GM12892 (cell line): ENCODE results near the gene MARCHF10.

ENCODE experiments used
- DNase-seq: peaks from one replicate; pipeline ENCODE4 v3.0.0; 2011; ENCODE audit not compliant: insufficient read length
- FAIRE-seq: peaks from 2 replicates; lab custom pipeline; 2011; peaks lifted over from hg19 to GRCh38; lab: Jason Lieb, UNC
- POLR2A ChIP-seq: IDR thresholded peaks from 2 replicates; pipeline ENCODE4 v1.6.1; 2011; ENCODE audit warnings: low read depth, low read length, control low read depth
- POLR2AphosphoS5 ChIP-seq: IDR thresholded peaks from 2 replicates; pipeline ENCODE4 v1.6.1; 2011; ENCODE audit warnings: low read depth, low read length, control low read depth
- TAF1 ChIP-seq: IDR thresholded peaks from 2 replicates; pipeline ENCODE4 v1.6.1; 2011; ENCODE audit warnings: low read depth, mild to moderate bottlenecking, control low read depth, low read length, borderline replicate concordance

The MARCHF10 gene

GRCh38 chr17:62716834-62717588, 91.1 kb downstream of the MARCHF10 start:
- no peak for DNase-seq

DNA sequence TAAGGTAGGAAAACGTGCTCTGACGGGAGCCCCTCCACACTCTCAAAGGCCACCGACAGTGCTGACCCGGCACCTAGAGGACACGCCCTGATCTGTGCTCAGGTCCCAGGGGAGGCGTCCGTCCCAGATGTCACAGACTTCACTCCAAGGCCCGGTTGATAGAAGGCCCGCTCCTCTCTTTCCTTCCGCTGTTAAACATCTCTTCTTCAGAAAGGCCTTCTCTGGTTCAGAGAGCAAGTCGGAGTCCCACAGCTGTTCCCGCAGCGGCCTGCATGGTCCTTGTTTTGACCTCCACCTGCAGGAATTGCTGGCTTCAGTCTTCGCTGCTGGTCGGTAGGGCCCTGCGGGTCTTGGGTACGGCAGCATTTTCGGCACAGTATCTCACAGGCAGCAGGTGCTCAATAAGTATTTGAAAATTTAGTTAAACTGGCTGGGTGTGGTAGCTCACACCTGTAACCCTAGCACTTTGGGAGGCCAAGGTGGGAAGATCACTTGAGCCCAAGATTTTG, 92.2 kb downstream of the MARCHF10 start:
- TF ChIP-seq POLR2A (no peak), POLR2AphosphoS5 (no peak), TAF1 (no peak)
- no peak for FAIRE-seq
- DNase-seq, result no peak

More at GRCh38 chr17:62716834-62717588, 91.1 kb downstream of the MARCHF10 start:
- TF ChIP-seq TAF1 (no peak), POLR2A (no peak), POLR2AphosphoS5 (no peak)
- FAIRE-seq, result no peak

DNA sequence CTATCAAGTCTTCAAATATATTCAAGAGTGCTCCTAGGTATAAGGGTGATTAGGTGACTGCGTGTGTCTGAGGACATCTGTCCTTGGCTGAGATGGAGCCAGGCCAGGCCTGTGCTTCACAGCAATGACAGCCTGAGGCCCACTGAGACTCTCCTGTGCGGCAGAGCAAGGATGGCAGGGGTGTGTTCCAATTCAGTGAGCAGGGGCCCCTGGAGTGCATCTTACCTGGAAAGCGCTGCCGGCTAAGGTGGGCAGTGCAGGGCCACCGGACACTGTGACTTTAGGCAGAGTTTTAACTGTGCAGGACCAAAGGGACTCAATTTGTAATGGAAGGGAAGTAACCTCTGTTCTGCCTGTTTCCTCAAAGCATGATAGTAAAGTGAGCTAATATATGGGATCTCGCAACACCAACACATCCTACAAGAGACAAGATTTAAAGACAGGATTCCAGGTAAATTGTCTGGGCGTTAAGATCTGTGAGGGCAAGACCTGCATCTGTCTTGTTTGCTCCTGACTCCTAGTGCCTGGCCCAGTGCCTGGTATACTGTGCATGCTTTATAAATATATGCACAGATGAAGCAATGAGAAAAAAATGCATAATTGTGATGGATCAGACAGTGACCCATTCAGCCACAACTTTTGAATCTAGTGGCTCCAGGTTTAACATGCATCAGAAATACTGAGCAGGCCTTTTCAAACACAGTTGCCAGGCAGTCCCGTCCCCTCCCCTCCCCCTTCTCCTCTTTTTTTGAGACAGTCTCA, 93.9 kb downstream of the MARCHF10 start:
- FAIRE-seq (no peak), DNase-seq (no peak)
- TF ChIP-seq TAF1 (no peak), POLR2A (no peak), POLR2AphosphoS5 (no peak)

GRCh38 chr17:62713086-62713881, 94.8 kb downstream of the MARCHF10 start:
- DNase-seq, result no peak
- FAIRE-seq, result no peak
- TF ChIP-seq POLR2A (no peak), TAF1 (no peak), POLR2AphosphoS5 (no peak)

GRCh38 chr17:62712171-62712581, 95.9 kb downstream of the MARCHF10 start:
- DNase-seq (no peak), FAIRE-seq (no peak)
- TF ChIP-seq TAF1, result no peak
- TF ChIP-seq POLR2A, result no peak
- no peak for TF ChIP-seq POLR2AphosphoS5

- TF ChIP-seq TAF1 (no peak), POLR2AphosphoS5 (no peak), POLR2A (no peak)
- no peak for FAIRE-seq
- no peak for DNase-seq
Observed at GRCh38 chr17:62708587-62708986, 99.5 kb downstream of the MARCHF10 start.

DNA sequence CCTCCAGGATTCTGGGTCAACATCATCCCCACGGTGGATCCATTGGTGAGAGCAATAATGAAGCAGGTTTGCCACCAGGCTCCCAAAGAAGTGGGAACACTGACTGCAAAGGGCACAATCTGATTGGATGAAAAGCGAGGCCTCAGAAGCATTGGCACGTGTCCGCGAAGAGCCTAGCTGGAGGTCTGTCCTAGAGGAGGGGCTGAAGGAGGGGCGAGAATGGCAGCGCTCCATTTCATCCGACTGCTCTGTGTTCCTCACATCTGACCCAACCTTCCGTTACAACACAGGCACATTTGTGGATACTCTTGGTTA, 100.7 kb downstream of the MARCHF10 start:
- FAIRE-seq (no peak), DNase-seq (no peak)
- TF ChIP-seq TAF1 (no peak), POLR2AphosphoS5 (no peak), POLR2A (no peak)

DNA sequence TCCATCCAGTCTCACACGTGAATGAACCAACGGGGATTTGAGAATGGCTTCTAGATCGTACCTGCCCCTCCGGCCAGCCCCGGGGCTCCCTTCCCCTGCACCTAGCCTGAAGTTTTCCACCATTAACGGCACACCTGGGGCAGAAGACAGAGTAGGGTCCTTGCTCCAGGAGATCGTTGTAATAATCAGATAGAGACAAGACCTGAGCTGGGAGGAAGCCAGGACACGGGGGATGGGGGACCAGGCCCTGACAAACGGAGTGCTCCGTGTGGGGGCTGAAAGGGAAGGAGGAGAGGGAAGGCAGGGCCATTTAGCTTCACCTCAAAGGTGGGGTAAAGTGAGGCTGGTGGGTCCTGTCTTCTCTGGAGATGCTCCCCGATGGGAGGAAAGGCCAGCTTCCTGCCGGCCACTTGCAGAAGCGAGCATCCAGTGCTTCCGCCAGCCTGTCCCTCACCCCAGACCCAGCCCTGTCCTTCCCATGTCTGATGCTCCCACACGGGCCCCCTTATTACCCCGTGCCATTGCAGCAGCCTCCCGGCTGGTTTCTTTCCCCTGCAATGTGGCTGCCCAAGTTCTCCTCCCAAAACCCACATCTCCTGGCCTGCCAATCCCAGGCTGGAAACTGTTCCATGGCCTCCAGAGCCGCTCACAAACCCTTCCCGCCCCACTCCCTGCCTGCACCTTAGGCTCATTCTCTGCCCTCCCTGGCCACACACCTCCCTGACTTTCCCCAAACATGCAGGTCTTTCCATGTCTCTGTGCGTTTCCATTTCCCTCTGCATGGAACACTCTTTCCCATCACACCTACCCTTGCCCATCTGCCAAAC, 101.3 kb downstream of the MARCHF10 start:
- DNase-seq (no peak), FAIRE-seq (no peak)
- TF ChIP-seq TAF1 (no peak), POLR2AphosphoS5 (no peak), POLR2A (no peak)

DNA sequence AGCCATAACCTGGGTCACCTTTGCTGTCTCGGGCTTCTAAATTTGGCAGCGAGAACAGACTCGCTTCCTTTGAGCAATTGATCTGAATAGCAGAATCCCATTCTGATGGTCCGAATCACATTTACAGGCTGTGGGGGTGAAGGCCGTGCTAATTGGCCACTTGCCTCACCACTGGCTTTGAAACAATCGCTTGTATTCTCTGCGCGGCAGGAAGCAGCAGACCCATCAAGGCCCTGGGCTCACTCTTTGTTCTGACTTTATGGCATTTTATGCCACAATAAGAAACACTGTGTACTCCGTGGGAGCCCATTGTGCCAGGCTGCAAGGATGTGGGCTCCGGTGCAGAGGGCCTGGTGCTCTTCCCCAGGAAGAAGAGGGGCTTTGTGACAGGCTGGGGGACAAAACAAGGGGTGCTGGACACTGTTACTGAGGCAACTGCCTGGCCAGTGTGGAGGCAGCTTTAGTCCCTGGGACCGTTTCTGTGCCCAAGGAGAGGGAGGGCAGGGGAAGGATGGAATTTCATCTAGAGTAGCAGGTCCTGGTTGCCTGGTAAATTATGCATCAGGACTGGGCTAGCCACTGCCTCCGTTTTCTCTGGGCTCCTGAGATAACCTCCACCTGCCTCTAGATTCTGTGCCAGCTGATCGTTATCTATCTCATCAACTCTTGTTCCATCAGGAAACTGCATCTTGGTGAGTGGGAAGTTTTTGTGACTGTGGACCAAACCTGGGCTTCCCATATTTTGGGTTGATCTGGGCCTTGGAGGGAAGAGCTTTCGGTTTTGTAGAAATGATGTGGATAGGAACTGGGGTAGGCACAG, 102.1 kb downstream of the MARCHF10 start:
- no peak for DNase-seq
- TF ChIP-seq POLR2A (no peak), TAF1 (no peak), POLR2AphosphoS5 (no peak)
- no peak for FAIRE-seq

DNA sequence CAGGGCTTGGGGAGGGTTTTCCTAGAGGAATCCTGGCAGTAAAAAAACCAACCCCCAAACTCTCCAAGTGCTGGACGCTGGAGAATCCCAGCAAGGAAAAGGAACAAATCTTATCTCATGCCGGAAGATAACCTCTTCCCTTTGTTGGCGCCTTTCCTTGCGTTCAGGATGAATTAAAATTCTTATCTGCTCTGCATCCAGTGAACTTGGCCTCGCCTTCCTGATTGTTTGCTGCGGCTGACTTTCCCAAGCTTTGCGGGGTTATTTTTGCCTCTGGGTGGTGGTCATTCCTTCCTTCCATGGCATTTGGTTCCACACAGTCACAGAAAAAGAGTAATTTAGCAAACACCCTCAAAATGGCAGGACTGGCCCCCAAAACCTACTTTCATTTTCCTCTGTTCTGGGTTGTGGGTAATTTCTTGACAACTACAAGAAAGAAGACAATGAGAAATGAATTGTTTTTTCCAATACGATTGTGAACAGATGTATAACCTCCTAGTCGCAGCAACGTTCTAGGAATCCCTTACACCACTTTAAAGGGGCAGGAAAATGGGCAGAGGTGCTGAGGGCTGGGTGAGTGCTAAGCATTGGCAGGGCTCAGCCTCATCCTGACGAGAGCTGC, 102.8 kb downstream of the MARCHF10 start:
- DNase-seq, result no peak
- FAIRE-seq, result no peak

More for the DNA sequence above, 102.8 kb downstream of the MARCHF10 start:
- TF ChIP-seq POLR2A, result no peak
- TF ChIP-seq TAF1, result no peak
- TF ChIP-seq POLR2AphosphoS5, result no peak
